ENCODE results near the gene YY1. TPM values are rescaled to one million over a fixed set of nuclear protein-coding genes. Genes with fewer than 3 reads are reported as not detected.
"Not testable (repeated sequence)": the region's sequence is repeated elsewhere in the genome, so short reads cannot be mapped to it uniquely, and the experiment has no call there.

YY1 gene
- total RNA-seq, 4 donors from 2014 or later: 50.0 to 67.4 (median 55.6) TPM

DNA sequence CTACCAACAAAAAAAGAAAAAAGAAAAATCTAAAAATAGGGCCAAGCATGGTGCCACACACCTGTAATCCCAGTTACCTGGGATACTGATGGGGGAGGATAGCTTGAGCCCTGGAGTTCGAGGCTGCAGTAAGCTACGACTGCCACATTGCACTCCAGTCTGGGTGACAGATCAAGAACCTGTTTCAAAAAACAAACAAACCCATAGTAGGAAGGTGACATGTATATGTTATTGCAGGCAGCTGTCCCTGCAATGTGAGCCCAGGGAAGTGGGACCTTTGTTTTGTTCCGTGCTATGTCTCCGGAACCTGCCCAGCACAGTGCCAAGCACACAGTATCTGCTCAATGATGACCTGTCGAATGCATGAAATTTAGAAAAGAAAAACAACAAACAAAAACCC, 37.2 kb upstream of the YY1 start:
- Histone ChIP-seq H3K9me3 (no peaks in the 10 kb centered on the region), H3K4me1 (no peaks in the 10 kb centered on the region), H3K27me3 (no peaks in the 10 kb centered on the region), H3K4me3 (replicated peaks in 1 of 3) (no peak overlapping the region), H3K36me3 (no peaks in the 10 kb centered on the region), H3K27ac (no peak overlapping the region)
- WGBS, 2 donors: 68 to 78% methylated on average over 5 of the region's 5 CpGs
- intact Hi-C loops (cut with DNase I): no loop called here
- no peak for DNase-seq
- TF ChIP-seq POLR2A (IDR thresholded peaks at IDR 0.05): no peak
- TF ChIP-seq, protein P1, sequence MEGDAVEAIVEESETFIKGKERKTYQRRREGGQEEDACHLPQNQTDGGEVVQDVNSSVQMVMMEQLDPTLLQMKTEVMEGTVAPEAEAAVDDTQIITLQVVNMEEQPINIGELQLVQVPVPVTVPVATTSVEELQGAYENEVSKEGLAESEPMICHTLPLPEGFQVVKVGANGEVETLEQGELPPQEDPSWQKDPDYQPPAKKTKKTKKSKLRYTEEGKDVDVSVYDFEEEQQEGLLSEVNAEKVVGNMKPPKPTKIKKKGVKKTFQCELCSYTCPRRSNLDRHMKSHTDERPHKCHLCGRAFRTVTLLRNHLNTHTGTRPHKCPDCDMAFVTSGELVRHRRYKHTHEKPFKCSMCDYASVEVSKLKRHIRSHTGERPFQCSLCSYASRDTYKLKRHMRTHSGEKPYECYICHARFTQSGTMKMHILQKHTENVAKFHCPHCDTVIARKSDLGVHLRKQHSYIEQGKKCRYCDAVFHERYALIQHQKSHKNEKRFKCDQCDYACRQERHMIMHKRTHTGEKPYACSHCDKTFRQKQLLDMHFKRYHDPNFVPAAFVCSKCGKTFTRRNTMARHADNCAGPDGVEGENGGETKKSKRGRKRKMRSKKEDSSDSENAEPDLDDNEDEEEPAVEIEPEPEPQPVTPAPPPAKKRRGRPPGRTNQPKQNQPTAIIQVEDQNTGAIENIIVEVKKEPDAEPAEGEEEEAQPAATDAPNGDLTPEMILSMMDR (IDR thresholded peaks at IDR 0.05): no peak

DNA sequence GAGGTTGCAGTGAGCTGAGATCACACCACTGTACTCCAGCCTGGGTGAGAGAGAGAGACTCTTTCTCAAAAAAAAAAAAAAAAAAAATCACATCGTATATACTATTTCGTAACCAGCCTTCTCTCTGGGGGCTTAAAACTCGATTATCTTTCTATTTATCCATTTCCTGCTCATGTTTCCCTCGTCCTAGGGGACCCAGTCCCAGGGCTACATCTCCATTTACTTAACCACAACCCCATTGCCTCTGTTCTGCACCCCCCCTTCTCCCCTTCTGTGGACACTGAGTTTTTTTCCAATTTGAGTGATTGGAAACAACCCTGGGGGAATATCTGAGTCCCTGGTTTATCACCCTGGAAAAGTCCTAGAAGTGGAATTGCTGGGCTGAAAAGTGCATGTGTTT, 36.2 kb upstream of the YY1 start:
- H3K4me3 ChIP-seq (replicated peaks in 1 of 3): no peak overlapping the region
- H3K9me3 ChIP-seq: no peaks in the 10 kb centered on the region
- intact Hi-C loops (cut with DNase I): no loop called here
- WGBS, 2 donors: 51 to 60% methylated on average over 4 of the region's 4 CpGs
- no peaks in the 10 kb centered on the region for H3K36me3 ChIP-seq
- H3K27me3 ChIP-seq: no peaks in the 10 kb centered on the region
- TF ChIP-seq POLR2A (IDR thresholded peaks at IDR 0.05): no peak
- TF ChIP-seq, protein P1 (IDR thresholded peaks at IDR 0.05): no peak
- no peak for DNase-seq
- no peak overlapping the region for H3K27ac ChIP-seq
- H3K4me1 ChIP-seq: no peaks in the 10 kb centered on the region

DNA sequence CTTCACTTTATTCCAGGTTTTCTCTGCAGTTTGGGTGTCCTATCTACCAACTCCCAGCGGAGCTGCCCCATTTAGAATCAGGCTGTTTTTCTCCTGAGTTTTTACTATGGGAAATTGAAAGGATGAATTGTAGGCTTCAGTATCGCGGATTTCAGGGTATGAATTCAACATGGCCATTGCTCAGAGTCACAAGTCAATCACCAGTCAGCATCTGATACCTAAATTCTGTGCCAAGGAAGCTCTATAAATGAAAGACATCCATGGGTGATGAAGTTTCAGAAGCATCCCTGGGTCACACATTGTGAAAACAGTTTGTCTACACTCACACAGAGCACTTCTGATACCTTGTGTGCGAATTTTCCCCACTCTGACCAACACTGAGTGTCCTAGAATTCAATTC, 35.8 kb upstream of the YY1 start:
- intact Hi-C loops (cut with DNase I): no loop called here
- Histone ChIP-seq H3K9me3 (no peaks in the 10 kb centered on the region), H3K4me3 (replicated peaks in 1 of 3) (no peak overlapping the region), H3K27me3 (no peaks in the 10 kb centered on the region), H3K4me1 (no peaks in the 10 kb centered on the region), H3K27ac (no peak overlapping the region), H3K36me3 (no peaks in the 10 kb centered on the region)
- no peak for TF ChIP-seq POLR2A (IDR thresholded peaks at IDR 0.05)
- TF ChIP-seq, protein P1 (IDR thresholded peaks at IDR 0.05): no peak
- no peak for DNase-seq
- WGBS, 2 donors: 86% methylated on average over 4 of the region's 4 CpGs

DNA sequence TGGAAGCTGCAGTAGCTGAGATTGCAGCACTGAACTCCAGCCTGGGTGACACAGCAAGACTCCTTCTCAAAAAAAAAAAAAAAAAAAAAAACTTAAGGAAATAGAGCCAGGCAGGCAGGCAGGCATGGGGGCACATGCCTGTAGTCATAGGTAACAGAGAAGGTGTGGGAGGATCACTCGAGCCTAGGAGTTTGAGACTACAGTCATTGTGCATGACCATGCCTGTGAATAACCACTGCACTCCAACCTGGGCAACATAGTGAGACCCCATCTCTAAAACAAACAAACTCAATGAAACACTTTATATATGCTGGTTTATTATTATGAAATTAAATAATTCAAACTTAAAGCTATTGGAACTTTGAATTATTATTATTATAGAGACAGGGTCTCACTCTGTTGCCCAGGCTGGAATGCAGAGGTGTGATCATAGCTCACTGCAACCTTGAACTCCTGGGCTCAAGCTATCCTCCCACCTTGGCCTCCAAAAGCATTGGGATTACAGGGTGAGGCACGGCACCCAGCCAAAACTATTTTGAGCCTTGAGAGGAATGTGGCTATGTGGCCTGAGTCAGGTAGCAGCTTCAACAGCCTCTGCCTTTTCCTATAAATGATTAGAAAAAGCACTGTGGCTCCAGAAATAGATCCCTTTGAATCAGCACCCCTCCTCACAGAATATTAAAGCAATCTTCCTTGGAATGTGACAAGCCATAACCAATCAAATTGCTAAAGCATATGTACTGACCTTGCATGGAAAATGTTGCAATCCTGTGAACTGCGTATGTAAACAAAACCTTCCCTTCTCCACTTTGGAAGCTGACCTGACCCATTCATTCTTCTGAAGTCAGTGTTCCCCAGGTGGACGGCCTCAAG, 34.7 kb upstream of the YY1 start:
- Histone ChIP-seq H3K9me3 (no peaks in the 10 kb centered on the region), H3K27me3 (no peaks in the 10 kb centered on the region), H3K27ac (no peak overlapping the region), H3K36me3 (no peaks in the 10 kb centered on the region), H3K4me1 (no peaks in the 10 kb centered on the region), H3K4me3 (replicated peaks in 1 of 3) (no peak overlapping the region)
- TF ChIP-seq, protein P1 (IDR thresholded peaks at IDR 0.05): no peak
- intact Hi-C loops (cut with DNase I): no loop called here
- no peak for DNase-seq
- WGBS, 2 donors: 86 to 89% methylated on average over 4 of the region's 4 CpGs

DNA sequence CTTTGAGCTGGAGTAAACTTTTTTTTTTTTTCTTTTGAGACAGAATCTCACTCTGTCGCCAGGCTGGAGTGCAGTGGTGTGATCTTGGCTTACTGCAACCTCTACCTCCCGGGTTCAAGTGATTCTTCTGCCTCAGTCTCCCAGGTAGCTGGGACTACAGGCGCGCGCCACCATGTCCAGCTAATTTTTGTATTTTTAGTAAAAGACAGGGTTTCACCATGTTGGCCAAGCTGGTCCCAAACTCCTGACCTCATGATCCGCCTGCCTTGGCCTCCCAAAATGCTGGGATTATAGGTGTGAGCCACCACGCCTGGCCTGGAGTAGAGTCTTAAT, 34.1 kb upstream of the YY1 start:
- H3K36me3 ChIP-seq; H3K4me3 ChIP-seq (replicated peaks in 1 of 3); DNase-seq; H3K27me3 ChIP-seq; intact Hi-C loops (cut with DNase I); H3K4me1 ChIP-seq; H3K9me3 ChIP-seq; H3K27ac ChIP-seq: not testable (repeated sequence)
- 95 to 96% methylated on average over 7 of the region's 7 CpGs for WGBS, 2 donors

DNA sequence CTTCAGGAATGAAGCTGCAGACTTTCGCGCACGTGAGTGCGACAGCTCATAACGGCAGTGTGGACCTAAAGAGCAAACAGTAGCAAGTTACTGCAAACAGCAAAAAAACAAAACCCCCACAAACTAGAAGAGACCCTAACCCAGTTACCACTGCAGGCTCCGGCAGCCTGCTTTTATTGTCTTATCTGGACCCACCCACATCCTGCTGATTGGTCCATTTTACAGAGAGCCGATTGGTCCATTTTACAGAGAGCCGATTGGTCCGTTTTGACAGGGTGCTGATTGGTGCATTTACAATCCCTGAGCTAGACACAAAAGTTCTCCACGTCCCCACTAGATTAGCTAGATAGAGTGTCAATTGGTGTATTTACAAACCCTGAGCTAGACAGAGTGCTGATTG, 31.4 kb upstream of the YY1 start:
- 96% methylated on average over 10 of the region's 10 CpGs for WGBS, 2 donors
- H3K27me3 ChIP-seq; DNase-seq; H3K9me3 ChIP-seq; H3K4me3 ChIP-seq (replicated peaks in 1 of 3); H3K27ac ChIP-seq; H3K36me3 ChIP-seq; intact Hi-C loops (cut with DNase I); H3K4me1 ChIP-seq: not testable (repeated sequence)

DNA sequence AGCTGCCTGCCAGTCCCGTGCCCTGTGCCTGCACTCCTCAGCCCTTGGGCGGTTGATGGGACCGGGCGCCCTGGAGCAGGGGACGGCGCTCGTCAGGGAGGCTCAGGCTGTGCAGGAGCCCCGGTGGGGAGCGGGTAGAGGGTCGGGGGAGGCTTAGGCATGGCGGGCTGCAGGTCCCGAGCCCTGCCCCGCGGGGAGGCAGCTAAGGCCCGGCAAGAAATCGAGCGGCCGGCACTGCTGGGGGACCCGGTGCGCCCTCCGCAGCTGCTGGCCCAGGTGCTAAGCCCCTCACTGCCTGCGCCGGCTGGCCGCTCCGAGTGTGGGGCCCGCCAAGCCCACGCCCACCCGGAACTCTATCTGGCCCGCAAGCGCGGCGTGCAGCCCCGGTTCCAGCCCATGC, 30.8 kb upstream of the YY1 start:
- intact Hi-C loops (cut with DNase I); H3K27ac ChIP-seq; H3K4me3 ChIP-seq (replicated peaks in 1 of 3); DNase-seq; H3K9me3 ChIP-seq; H3K4me1 ChIP-seq; H3K27me3 ChIP-seq; H3K36me3 ChIP-seq: not testable (repeated sequence)
- 97 to 100% methylated on average over 6 to 26 of the region's 33 CpGs for WGBS, 2 donors

All from thyroid gland (tissue), 4 donors.